HUES6 (cell line): Measurements from ENCODE around the gene APBB1.

Experiments
- H3K27ac ChIP-seq: 2 replicates; pipeline ENCODE4 v1.7.0; 2013; ENCODE audit warnings: low read depth, mild to moderate bottlenecking, low read length, inconsistent platforms
- H3K27me3 ChIP-seq: 2 replicates; pipeline ENCODE4 v1.6.1; 2013; ENCODE audit warnings: low read length; ENCODE audit not compliant: control insufficient read depth, insufficient read depth
- H3K36me3 ChIP-seq: 2 replicates; pipeline ENCODE4 v1.6.1; 2013; ENCODE audit warnings: low read length; ENCODE audit not compliant: control insufficient read depth, insufficient read depth
- H3K4me1 ChIP-seq: 2 replicates; pipeline ENCODE4 v1.6.1; 2013; ENCODE audit warnings: low read length; ENCODE audit not compliant: control insufficient read depth, insufficient read depth
- H3K4me3 ChIP-seq: 2 replicates; pipeline ENCODE4 v1.5.1; 2013; ENCODE audit warnings: low read depth, low read length
- H3K9ac ChIP-seq: one replicate; pipeline ENCODE4 v1.6.1; 2013; ENCODE audit warnings: mild to moderate bottlenecking, low read length
- H3K9me3 ChIP-seq: 2 replicates; pipeline ENCODE4 v1.6.1; 2013; ENCODE audit warnings: low read depth, low read length; ENCODE audit not compliant: control insufficient read depth, insufficient read depth

The APBB1 gene

GRCh38 chr11:6415797-6416196 lies 3.1 kb downstream of the APBB1 start:
- 0 out of 2 replicates have a peak, but pooled peaks cover 3% of the 10 kb centered on the region for H3K4me1 ChIP-seq
- H3K27ac ChIP-seq: no peak overlapping the region
- H3K27me3 ChIP-seq: peaks cover 17% of the 10 kb centered on the region
- H3K9ac ChIP-seq: no peak overlapping the region
- no peak overlapping the region for H3K4me3 ChIP-seq
- H3K36me3 ChIP-seq: no peaks in the 10 kb centered on the region
- H3K9me3 ChIP-seq: no peaks in the 10 kb centered on the region

DNA sequence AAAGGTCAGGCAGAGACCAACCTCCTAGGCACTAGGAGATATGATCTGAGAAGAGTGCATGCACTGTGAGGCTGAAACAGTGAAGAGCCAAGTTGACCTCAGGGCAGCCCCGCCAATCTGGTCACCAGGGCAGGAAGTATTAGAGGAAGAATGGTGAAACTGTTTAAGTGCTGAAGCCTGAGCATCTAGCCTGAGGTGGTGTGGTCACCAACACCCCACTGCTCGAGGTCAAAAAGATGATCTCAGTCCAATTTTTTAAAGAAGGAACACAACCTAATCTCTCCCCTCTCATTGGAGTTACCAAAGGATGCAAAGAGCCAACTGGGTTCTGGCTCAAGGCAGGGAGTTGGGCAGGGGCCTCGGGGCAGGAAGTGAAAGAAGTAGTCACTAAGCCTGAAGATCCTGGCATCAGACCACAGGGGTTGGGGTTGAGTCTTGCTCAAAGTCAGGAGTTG lies 4.0 kb downstream of the APBB1 start:
- Histone ChIP-seq H3K36me3 (peaks cover 4% of the 10 kb centered on the region; the same call in 1 of the 2 replicates), H3K4me1 (0 out of 2 replicates have a peak, but pooled peaks cover 3% of the 10 kb centered on the region), H3K9me3 (no peaks in the 10 kb centered on the region), H3K27ac (no peak overlapping the region), H3K27me3 (peaks cover 8% of the 10 kb centered on the region), H3K4me3 (no peak overlapping the region), H3K9ac (no peak overlapping the region)

- Histone ChIP-seq H3K4me1 (0 out of 2 replicates have a peak, but pooled peaks cover 3% of the 10 kb centered on the region), H3K27ac (no peak overlapping the region), H3K9me3 (no peaks in the 10 kb centered on the region), H3K36me3 (peaks cover 4% of the 10 kb centered on the region; the same call in 1 of the 2 replicates), H3K27me3 (no peaks in the 10 kb centered on the region), H3K4me3 (no peak overlapping the region), H3K9ac (no peak overlapping the region)
These were observed 5.1 kb downstream of the APBB1 start for GRCh38 chr11:6413791-6414201.

DNA sequence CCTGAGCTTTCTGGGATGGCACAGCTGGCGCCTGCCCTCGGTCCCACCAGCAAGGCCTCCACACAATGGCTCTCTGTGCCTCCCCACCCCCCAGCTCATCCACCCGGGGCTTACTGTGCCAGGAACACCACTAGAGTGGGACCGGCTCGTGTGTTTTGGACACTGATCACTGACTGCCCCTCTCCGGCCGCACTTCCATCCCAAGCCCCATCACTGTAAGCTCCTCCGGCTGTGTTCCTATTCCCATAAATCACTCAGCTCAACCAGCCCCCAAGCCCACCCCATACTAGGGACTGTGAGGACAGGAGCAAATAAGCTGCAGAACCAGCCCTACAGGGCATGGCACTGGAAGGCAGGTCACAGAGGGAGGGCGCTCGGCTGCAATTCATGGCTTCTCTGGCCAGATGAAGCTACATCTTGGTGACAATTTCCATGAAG lies 7.3 kb downstream of the APBB1 start:
- no peaks in the 10 kb centered on the region for H3K27me3 ChIP-seq
- H3K9me3 ChIP-seq: no peaks in the 10 kb centered on the region
- peaks cover 4% of the 10 kb centered on the region; the same call in 1 of the 2 replicates for H3K36me3 ChIP-seq
- no peak overlapping the region for H3K9ac ChIP-seq
- H3K4me1 ChIP-seq: no peaks in the 10 kb centered on the region
- no peak overlapping the region for H3K4me3 ChIP-seq
- no peak overlapping the region for H3K27ac ChIP-seq

GRCh38 chr11:6410695-6411430 lies 8.0 kb downstream of the APBB1 start:
- Histone ChIP-seq H3K27me3 (no peaks in the 10 kb centered on the region), H3K9me3 (no peaks in the 10 kb centered on the region), H3K27ac (no peak overlapping the region), H3K9ac (no peak overlapping the region), H3K4me1 (no peaks in the 10 kb centered on the region), H3K4me3 (no peak overlapping the region), H3K36me3 (peaks cover 4% of the 10 kb centered on the region; the same call in 1 of the 2 replicates)

- Histone ChIP-seq H3K4me1 (peaks cover 10% of the 10 kb centered on the region; the same call in 1 of the 2 replicates), H3K36me3 (peaks cover 4% of the 10 kb centered on the region; the same call in 1 of the 2 replicates), H3K27me3 (no peaks in the 10 kb centered on the region)
These were observed 12.5 kb downstream of the APBB1 start for GRCh38 chr11:6406370-6406769.

GRCh38 chr11:6405846-6406245 lies 13.0 kb downstream of the APBB1 start:
- Histone ChIP-seq H3K9me3 (no peaks in the 10 kb centered on the region), H3K36me3 (peaks cover 7% of the 10 kb centered on the region), H3K27ac (no peak overlapping the region), H3K9ac (no peak overlapping the region), H3K4me3 (no peak overlapping the region), H3K27me3 (no peaks in the 10 kb centered on the region), H3K4me1 (peaks cover 10% of the 10 kb centered on the region; the same call in 1 of the 2 replicates)

More at GRCh38 chr11:6406370-6406769, 12.5 kb downstream of the APBB1 start:
- Histone ChIP-seq H3K4me3 (no peak overlapping the region), H3K9me3 (no peaks in the 10 kb centered on the region), H3K27ac (no peak overlapping the region), H3K9ac (no peak overlapping the region)

GRCh38 chr11:6405052-6405667 lies 13.7 kb downstream of the APBB1 start:
- Histone ChIP-seq H3K9me3 (no peaks in the 10 kb centered on the region), H3K27me3 (no peaks in the 10 kb centered on the region), H3K4me3 (no peak overlapping the region), H3K9ac (no peak overlapping the region), H3K4me1 (peaks cover 10% of the 10 kb centered on the region; the same call in 1 of the 2 replicates), H3K27ac (no peak overlapping the region), H3K36me3 (peaks cover 8% of the 10 kb centered on the region)

- Histone ChIP-seq H3K4me1 (peaks cover 10% of the 10 kb centered on the region; the same call in 1 of the 2 replicates), H3K27me3 (no peaks in the 10 kb centered on the region), H3K9me3 (no peaks in the 10 kb centered on the region), H3K27ac (no peak overlapping the region), H3K36me3 (peaks cover 7% of the 10 kb centered on the region), H3K9ac (no peak overlapping the region), H3K4me3 (no peak overlapping the region)
These were observed 14.4 kb downstream of the APBB1 start for GRCh38 chr11:6404342-6405051.

DNA sequence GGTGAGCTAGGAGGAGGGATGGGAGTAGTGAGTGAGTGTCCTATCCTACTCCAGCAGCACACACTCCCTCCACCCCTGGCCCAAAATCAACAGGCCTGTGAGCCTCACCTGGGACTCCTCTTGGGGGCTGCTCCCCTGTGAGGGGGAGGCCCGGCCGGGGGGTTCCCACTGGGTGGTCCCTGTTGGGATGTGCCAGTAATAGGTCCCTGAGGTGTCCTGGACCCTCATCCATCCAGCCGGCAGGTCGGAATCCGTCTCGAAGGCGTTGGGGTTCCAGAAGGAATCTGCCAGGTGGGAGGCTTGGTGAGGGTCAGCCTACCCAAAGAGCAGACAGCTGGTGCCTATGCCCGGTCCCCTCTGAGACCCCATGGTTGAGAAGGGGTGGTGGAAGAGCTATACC lies 15.4 kb downstream of the APBB1 start:
- Histone ChIP-seq H3K9me3 (no peaks in the 10 kb centered on the region), H3K9ac (no peak overlapping the region), H3K4me3 (no peak overlapping the region), H3K27me3 (no peaks in the 10 kb centered on the region), H3K27ac (no peak overlapping the region), H3K36me3 (peaks cover 7% of the 10 kb centered on the region), H3K4me1 (peaks cover 10% of the 10 kb centered on the region; the same call in 1 of the 2 replicates)
